Mucosa of gallbladder (tissue), 1 donor: ENCODE measurements around the gene FOXS1. TPM values are rescaled to one million over a fixed set of nuclear protein-coding genes. Genes with fewer than 3 reads are reported as not detected.

Source experiments
- DNase-seq: peaks from one replicate; pipeline ENCODE4 v3.0.0-alpha.2; 2020; ENCODE audit warnings: low spot score
- total RNA-seq: library from RNA; stranded (reverse); gene quantifications from one replicate; pipeline ENCODE4 v1.2.1, GENCODE V29; 2021
- donor health status: DM: no; HTN: no; CAD: no.

FOXS1 gene
- total RNA-seq, 1 donor from 2014 or later, result 1.6 TPM

- no peak for DNase-seq
These were observed 16.2 kb upstream of the FOXS1 start for GRCh38 chr20:31861385-31862156.

- DNase-seq, result no peak
These were observed 15.7 kb upstream of the FOXS1 start for GRCh38 chr20:31861135-31861384.

- DNase-seq, result no peak
These were observed 15.2 kb upstream of the FOXS1 start for GRCh38 chr20:31860390-31861134.

GRCh38 chr20:31859998-31860380 lies 14.6 kb upstream of the FOXS1 start:
- no peak for DNase-seq

- no peak for DNase-seq
These were observed 14.0 kb upstream of the FOXS1 start for GRCh38 chr20:31859266-31859997.

- DNase-seq, result no peak
These were observed 13.3 kb upstream of the FOXS1 start for GRCh38 chr20:31858760-31859083.

GRCh38 chr20:31857861-31858759 lies 12.7 kb upstream of the FOXS1 start:
- no peak for DNase-seq

GRCh38 chr20:31856516-31856915 lies 11.1 kb upstream of the FOXS1 start:
- no peak for DNase-seq

GRCh38 chr20:31853481-31853880 lies 8.1 kb upstream of the FOXS1 start:
- no peak for DNase-seq

- DNase-seq, result no peak
These were observed 6.0 kb upstream of the FOXS1 start for GRCh38 chr20:31851240-31851955.

GRCh38 chr20:31849306-31849930 lies 4.0 kb upstream of the FOXS1 start:
- peak; percentile 69 for DNase-seq

GRCh38 chr20:31848088-31848999 lies 2.9 kb upstream of the FOXS1 start:
- DNase-seq, result no peak

- no peak for DNase-seq
These were observed 1.4 kb upstream of the FOXS1 start for GRCh38 chr20:31846793-31847138.

GRCh38 chr20:31844737-31845299 lies 586 bp downstream of the FOXS1 start:
- no peak for DNase-seq

GRCh38 chr20:31843881-31844280 lies 1.5 kb downstream of the FOXS1 start:
- no peak for DNase-seq

GRCh38 chr20:31843288-31843687 lies 2.1 kb downstream of the FOXS1 start:
- no peak for DNase-seq

- peak; percentile 38 for DNase-seq
These were observed 2.8 kb downstream of the FOXS1 start for GRCh38 chr20:31842471-31843157.

GRCh38 chr20:31841928-31842327 lies 3.5 kb downstream of the FOXS1 start:
- DNase-seq, result no peak
